Islet precursor cell (in vitro differentiated cells): ENCODE measurements around the gene FNDC3B.
"Not testable (repeated sequence)": the region's sequence is repeated elsewhere in the genome, so short reads cannot be mapped to it uniquely, and the experiment has no call there.

Experiments
- DNase-seq: peaks from one replicate; pipeline ENCODE4 v3.0.0-alpha.2; 2018

The FNDC3B gene

GRCh38 chr3:172033396-172033795 lies 6.0 kb upstream of the FNDC3B start:
- DNase-seq = no peak

DNA sequence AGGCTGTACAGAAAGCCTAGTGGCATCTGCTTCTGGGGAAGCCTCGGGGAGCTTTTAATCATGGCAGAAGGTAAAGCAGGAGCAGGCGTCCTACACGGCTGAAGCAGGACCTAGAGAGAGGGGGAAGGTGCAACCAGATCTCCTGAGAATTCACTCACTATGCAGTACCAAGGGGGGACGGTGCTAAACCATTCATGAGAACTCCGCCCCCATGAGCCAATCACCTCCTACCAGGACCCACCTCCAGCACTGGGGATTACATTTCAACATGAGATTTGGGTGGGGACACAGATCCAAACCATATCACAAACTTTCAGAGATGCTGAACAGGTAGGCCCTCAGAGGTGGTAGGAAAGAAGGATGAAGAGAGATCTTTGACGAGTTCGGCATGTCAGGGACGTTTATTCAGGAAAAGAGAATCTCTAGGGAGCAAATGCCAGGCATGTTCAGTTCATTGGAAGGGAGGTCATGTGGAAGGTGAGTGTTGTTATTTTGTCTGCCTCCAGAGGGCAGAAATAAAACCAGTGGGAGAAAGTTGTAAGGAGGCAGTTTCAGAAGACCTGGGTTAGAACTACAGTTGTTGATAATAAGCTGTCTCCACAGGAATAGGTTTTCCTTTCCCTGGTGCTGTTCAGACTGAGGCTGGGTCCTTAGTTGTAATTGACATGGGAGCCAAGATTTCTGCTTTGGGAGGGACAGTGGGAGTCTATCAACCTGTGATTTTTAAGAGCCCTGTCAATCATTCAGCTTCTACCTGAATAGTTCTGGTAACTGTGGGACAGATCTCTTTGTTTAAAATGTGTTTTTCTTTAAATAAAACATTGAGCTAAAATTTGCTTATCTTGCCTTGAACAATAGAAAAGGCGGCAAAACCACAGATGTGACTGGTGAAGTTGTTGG lies 4.3 kb upstream of the FNDC3B start:
- DNase-seq = peak; percentile 52

- DNase-seq = no peak
Observed at GRCh38 chr3:172036541-172037215, 2.7 kb upstream of the FNDC3B start.

DNA sequence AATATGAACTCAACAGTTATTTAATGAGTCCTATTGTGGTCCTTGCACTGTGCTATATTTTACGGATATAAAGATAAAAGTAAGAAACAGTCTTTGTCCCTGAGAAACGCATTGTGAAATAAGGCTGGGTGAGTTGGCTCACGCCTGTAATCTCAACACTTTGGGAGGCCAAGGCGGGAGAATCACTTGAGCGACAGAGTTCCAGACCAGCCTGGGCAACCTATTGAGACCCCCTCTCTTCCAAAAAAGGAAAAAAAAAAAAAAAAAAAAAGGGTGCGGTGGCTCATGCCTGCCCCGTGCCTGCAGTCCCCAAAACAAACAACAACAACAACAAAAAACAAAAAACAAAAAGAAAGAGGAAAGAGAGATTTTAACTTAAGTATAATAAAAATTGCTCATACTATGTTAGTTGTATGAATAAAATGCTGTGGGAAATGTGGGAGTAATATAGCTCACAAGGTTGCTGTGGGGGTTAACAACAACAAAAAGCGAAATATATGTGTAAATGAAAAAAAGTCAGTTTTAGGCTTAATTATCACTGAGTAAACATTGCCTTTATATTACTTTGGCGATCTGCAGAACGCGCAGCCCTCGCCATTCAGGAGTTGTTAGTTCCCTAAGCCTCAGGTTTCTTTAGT lies 461 bp upstream of the FNDC3B start:
- DNase-seq = no peak

GRCh38 chr3:172040078-172040980 lies 951 bp downstream of the FNDC3B start:
- peak; percentile 92 for DNase-seq

DNA sequence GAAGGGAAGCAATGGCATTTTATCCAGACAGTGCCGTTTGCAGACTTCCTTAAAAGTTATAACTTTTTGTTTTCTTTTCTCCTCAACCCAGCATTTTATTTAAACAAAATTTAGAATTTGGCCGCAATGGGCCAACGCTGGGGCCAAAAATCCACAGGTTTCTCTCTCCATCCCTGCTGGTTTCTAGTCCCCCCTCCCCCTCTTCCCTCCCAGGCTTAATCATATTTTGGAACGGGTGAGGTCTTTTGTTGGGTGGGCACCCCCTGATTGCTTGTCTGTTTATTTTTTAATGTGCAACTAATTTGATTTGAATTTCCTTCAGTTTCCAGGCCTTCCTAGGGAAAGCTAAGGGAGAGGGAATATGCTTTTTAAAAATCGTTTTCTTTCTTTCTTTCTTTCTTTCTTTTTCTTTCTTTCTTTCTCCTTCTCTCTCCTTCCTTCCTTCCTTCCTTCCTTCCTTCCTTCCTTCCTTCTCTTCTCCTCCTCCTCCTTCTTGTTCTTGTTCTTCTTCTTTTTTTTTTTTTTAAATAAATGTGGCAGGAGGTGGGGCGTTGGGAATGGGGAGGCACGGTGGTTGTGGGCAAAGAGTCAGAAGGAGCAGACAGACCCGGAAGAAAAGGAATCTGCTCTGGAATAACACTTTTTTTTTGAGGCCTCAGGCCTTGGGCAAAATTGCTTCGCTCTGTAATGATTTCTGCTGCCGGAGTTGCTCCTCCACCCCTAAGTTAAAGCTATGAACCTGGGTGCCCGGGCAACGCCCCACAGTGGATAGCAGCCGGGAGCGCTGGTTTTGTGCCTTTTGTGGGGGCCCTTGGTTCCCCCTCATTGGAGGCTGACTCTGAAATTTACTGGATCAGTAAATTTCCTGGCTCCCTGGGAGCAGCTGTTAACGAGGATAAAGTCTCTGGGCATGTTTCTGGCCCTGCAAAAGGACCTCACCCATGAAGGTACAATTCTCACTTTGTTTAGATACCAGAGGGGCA lies 1.9 kb downstream of the FNDC3B start:
- DNase-seq = peak; percentile 65

- DNase-seq = no peak
Observed at GRCh38 chr3:172042136-172042662, 2.8 kb downstream of the FNDC3B start.

DNA sequence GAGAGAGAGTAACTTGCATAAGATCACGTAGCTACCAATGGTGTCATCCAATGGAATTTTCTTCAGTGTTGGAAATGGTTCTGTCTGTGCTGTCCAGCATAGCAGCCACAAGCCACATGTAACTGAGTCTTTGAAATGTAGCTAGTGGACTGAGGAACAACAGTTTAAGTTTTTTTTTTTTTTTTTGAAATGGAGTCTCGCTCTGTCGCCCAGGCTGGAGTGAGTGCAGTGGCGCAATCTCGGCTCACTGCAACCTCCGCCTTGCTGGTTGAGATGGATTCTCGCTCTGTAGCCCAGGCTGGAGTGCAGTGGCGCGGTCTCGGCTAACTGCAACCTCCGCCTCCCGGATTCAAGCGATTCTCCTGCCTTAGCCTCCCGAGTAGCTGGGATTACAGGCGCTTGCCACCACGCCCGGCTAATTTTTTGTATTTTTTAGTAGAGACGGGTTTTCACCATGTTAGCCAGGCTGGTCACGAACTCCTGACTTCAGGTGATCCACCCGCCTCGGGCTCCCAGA lies 3.3 kb downstream of the FNDC3B start:
- DNase-seq = not testable (repeated sequence)

DNA sequence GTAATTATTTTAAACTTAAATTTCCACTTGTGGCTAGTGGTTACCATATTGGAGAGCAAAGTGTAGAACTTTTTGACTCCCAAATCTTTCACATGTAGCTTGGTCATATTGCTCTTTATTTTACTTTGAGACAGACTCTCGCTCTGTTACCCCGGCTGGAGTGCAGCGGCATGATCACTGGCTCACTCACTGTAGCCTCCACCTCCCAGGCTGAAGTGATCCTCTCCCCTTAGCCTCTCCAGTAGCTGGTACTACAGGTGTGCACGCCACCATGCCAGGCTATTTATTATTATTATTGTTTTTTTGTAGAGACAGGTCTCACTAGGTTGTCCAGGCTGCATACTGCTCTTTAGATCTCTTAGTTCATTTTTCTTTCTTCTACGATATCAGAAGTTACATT lies 3.9 kb downstream of the FNDC3B start:
- DNase-seq = no peak

GRCh38 chr3:172043766-172044165 lies 4.4 kb downstream of the FNDC3B start:
- DNase-seq = no peak

GRCh38 chr3:172044833-172045585 lies 5.6 kb downstream of the FNDC3B start:
- DNase-seq = no peak

DNA sequence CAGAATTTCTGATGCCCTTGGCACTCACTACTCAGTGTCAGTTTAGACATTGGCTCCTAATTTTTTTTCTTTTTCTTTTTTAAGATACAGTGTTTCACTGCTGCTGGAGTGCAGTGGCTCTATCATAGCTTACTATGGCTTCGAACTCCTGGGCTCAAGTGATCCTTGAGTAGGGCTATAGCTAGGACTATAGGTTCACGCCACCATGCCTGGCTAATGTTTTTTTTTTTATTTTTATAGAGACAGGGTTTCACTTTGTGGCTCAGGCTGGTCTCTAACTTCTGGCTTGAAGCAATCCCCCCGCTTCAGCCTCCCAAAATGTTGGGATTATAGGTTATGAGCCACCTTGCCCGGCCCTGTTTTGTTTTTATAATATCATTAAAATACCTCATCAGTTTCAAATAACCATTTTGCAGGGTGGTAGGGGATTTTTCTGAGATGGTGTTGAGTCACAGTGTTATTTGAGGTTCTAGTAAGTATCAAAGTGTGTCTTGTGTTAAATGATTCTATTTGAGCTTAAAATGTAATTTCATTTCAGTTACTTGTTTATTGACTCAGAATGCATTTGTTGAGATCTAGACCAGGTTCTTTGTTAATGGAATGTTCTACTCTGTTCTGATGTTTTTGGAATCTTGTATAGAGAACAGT lies 7.0 kb downstream of the FNDC3B start:
- no peak for DNase-seq

DNA sequence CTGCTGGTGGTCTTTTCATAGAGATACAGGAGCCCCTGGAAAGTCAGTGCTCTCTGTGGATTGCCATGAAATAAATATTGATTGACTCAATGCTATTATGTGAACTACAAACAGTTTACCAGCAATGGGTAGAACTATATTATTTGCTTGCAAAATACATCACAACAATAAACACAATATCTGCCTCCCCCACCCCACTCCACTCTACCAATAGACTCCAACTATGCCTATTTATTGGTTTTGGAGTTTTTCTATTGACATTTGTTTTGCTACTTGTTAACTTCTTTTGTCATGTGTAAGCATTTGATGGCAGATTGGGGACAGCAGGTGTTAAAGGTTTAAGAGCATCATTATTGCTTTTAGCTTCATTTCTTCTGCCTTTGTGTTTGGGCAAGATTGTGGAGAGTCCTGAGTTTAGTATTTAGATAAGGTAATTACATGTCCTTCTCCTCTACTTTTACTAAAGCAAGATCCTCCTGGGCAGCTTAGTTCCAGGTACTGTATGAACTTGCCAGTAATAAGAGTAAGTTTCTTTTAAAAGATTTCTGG lies 8.3 kb downstream of the FNDC3B start:
- DNase-seq = no peak

DNA sequence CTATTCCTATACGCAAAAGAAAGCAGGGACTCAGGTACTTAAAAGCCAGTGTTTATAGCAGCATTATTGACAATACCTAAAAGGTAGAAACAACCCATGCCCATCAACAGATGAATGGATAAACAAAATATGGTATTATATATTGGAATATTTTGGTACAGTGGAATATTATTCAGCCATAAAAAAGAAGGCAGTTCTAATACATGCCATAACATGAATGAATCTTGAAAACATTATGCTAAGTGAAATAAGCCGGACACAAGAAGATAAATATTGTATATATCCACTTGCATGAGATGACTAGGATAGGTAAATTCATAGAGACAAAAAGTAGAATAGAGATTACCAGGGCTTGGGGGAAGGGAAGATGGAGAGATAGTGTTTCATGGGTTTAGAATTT lies 9.2 kb downstream of the FNDC3B start:
- DNase-seq = no peak

GRCh38 chr3:172051310-172051956 lies 12.1 kb downstream of the FNDC3B start:
- DNase-seq = no peak

GRCh38 chr3:172051957-172052354 lies 12.6 kb downstream of the FNDC3B start:
- no peak for DNase-seq

GRCh38 chr3:172052405-172052804 lies 13.0 kb downstream of the FNDC3B start:
- no peak for DNase-seq

GRCh38 chr3:172054115-172054764 lies 14.9 kb downstream of the FNDC3B start:
- no peak for DNase-seq
